Spinal cord (tissue), 10 donors: ENCODE measurements around the gene PTDSS2. TPM values are rescaled to one million over a fixed set of nuclear protein-coding genes. Genes with fewer than 3 reads are reported as not detected.

Experiments used
- DNase-seq, 6 donors: peaks; one replicate each; pipeline versions ENCODE4 v3.0.0 to v3.0.0-alpha.2; 2013 to 2015; ENCODE audit warnings: low spot score in 6 of 6, low read depth in 4 of 6
- H3K27ac ChIP-seq: one replicate; pipeline ENCODE4 v1.5.1; 2013; ENCODE audit warnings: low read depth, low read length, control low read depth
- H3K27me3 ChIP-seq: one replicate; pipeline ENCODE4 v1.6.1; 2013; ENCODE audit warnings: low read length; ENCODE audit not compliant: control insufficient read depth, insufficient read depth
- H3K36me3 ChIP-seq: one replicate; pipeline ENCODE4 v1.6.1; 2013; ENCODE audit warnings: low read length; ENCODE audit not compliant: control insufficient read depth, insufficient read depth
- H3K4me1 ChIP-seq: one replicate; pipeline ENCODE4 v1.6.1; 2013; ENCODE audit warnings: low read length; ENCODE audit not compliant: control insufficient read depth, insufficient read depth
- H3K4me3 ChIP-seq: one replicate; pipeline ENCODE4 v1.5.1; 2013; ENCODE audit warnings: low read depth, low read length, control low read depth
- H3K9me3 ChIP-seq: one replicate; pipeline ENCODE4 v1.6.1; 2013; ENCODE audit warnings: low read length; ENCODE audit not compliant: control insufficient read depth, insufficient read depth
- WGBS: methylation state at CpG from one replicate; pipeline ENCODE4 v1.1.5; 2013; ENCODE audit warnings: missing lambda C conversion rate; ENCODE audit not compliant: insufficient coverage; 5-methylcytosine and 5-hydroxymethylcytosine counted together
- polyA plus RNA-seq, 2 donors: library from polyadenylated mRNA; unstranded; fragments of 120-200 nt; gene quantifications; one replicate each; pipeline ENCODE4 v1.2.1, GENCODE V29; 2013; ENCODE audit not compliant: insufficient read length in 2 of 2
- small RNA-seq: library from RNA; depleted of rRNA; stranded (forward); fragments of <200 nt; gene quantifications from one replicate; pipeline ENCODE3, GENCODE V24; 2014; ENCODE audit warnings: low replicate concordance
- total RNA-seq, 2 donors: library from RNA; depleted of rRNA in 1 of 2; stranded (reverse); fragments of 120-200 nt in 1 of 2; fragments of >200 nt in 1 of 2; gene quantifications; one replicate each; pipeline versions ENCODE4 v1.2.3 to v1.2.4, GENCODE V29; 2013 to 2014
- donor health status: healthy.

PTDSS2 gene
- total and polyA plus RNA-seq, 4 donors, result 17.9 to 62.7 (median 40.2) TPM

DNA sequence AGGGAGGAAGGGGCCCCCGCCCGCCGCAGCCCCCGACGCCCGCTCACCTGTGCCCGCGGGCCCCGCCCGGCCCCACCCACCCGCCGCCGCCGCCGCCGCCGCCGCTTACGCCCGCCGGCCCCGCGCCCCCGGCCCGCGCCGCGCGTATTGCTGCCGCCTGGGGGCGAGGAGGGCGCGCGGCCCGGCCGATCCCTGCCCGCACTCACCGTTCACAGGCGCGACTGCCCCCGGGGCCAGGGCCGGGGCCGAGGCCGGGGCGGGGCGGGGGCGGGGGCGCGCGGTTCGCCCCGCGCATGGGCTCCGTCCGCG, 85.1 kb downstream of the PTDSS2 start:
- under 1% methylated on average over 56 of the region's 56 CpGs for WGBS
- H3K9me3 ChIP-seq, result no peaks in the 10 kb centered on the region
- H3K4me3 ChIP-seq, result peak overlapping the region; percentile 71
- peaks cover 49% of the 10 kb centered on the region for H3K36me3 ChIP-seq
- peaks cover 48% of the 10 kb centered on the region for H3K4me1 ChIP-seq
- no peak overlapping the region for H3K27ac ChIP-seq
- no peak for DNase-seq
- peaks cover 22% of the 10 kb centered on the region for H3K27me3 ChIP-seq

- peak within 1 kb of the TSS; percentile 71 for H3K4me3 ChIP-seq
- peaks cover 52% of the 10 kb centered on the region for H3K36me3 ChIP-seq
- peak; percentile 78 to 99 (median 92) for DNase-seq
- H3K9me3 ChIP-seq, result no peaks in the 10 kb centered on the region
- H3K27ac ChIP-seq, result peak within 1 kb of the TSS; percentile 61
- H3K4me1 ChIP-seq, result peaks cover 48% of the 10 kb centered on the region
- H3K27me3 ChIP-seq, result peaks cover 22% of the 10 kb centered on the region
- WGBS, result under 1% methylated on average over 97 of the region's 97 CpGs
Observed at GRCh38 chr11:535519-536454, 85.7 kb downstream of the PTDSS2 start, which contains the start of gene HRAS. Gene HRAS (minus strand): TSS chr11:535576.

- peak; percentile 19 to 93 (median 61) for DNase-seq
- Histone ChIP-seq H3K27me3 (peaks cover 22% of the 10 kb centered on the region), H3K4me3 (peak within 1 kb of the TSS; percentile 52), H3K9me3 (no peaks in the 10 kb centered on the region), H3K36me3 (peaks cover 51% of the 10 kb centered on the region), H3K27ac (no peak within 1 kb of the TSS), H3K4me1 (peaks cover 48% of the 10 kb centered on the region)
- WGBS, result 1% methylated on average over 93 of the region's 93 CpGs
Observed at GRCh38 chr11:536841-537621, 87.0 kb downstream of the PTDSS2 start, which contains the start of gene LRRC56. Gene LRRC56 (plus strand): TSS chr11:537527. CDS start chr11:540685, 3,158 bp downstream.

- DNase-seq, result no peak
- no peak overlapping the region for H3K27ac ChIP-seq
- peaks cover 48% of the 10 kb centered on the region for H3K4me1 ChIP-seq
- peaks cover 44% of the 10 kb centered on the region for H3K36me3 ChIP-seq
- no peaks in the 10 kb centered on the region for H3K9me3 ChIP-seq
- WGBS, result 36% methylated on average over 18 of the region's 19 CpGs
- H3K27me3 ChIP-seq, result peaks cover 22% of the 10 kb centered on the region
- H3K4me3 ChIP-seq, result peak overlapping the region; percentile 43
Observed at GRCh38 chr11:537622-538430, 87.7 kb downstream of the PTDSS2 start.

DNA sequence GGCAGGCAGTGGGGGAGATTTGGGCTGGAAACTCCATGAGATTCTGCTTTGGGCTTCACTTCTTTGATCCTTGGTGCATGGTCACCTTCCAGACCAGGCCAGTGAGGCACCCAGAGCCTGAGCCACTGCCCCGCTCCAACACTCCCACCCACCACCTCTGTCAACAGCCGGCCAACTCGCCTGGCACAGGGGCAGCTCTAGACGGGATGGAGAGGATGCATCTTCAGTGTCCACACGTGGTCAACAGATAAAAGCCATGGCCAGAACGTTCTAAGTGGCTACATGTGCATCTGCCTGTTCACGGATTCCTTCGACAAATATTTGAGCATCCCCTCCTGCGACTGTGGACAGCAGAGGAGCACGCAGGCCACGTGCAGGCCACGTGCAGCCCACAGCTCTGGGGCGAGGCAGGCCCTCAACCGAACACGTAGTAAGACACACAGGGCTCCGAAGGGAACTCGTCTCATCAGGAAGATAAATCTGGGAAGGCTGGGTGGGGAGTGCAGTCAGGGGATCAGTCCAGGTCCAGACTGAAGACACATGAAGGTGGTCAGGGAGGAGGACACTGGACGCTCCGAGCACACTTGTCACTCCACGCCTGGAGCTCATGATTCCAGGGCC, 88.5 kb downstream of the PTDSS2 start:
- WGBS, result 89% methylated on average over 17 of the region's 20 CpGs
- Histone ChIP-seq H3K27me3 (peaks cover 22% of the 10 kb centered on the region), H3K27ac (no peak overlapping the region), H3K9me3 (no peaks in the 10 kb centered on the region), H3K4me3 (no peak overlapping the region), H3K36me3 (peaks cover 37% of the 10 kb centered on the region), H3K4me1 (peaks cover 41% of the 10 kb centered on the region)
- DNase-seq, result no peak

DNA sequence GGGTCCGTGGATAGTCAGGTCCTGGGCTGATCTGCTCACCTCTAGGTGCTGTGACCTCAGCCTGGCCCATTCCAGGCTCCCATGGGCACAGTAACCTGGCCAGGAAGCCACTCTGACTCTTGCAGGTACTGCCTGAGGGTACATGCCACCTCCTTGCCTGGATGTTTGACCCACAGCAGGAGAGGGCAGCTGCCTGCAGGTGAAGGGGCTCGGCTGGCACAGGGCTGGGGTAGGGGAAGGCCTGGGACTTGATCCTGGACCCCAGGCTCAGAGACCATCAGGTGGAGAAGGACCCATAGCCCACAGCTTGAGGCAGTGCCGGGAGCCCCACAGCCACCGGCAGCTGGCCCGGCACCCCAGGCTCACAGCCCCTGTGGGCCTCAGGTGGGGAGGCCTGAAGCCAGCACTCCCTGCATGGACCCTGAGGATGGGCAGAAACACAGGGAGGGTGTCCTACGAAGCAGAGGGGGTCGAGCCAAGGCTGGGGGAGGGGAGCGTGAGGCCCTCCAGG, 89.9 kb downstream of the PTDSS2 start:
- Histone ChIP-seq H3K4me3 (no peak overlapping the region), H3K4me1 (peaks cover 29% of the 10 kb centered on the region), H3K27ac (no peak overlapping the region), H3K9me3 (no peaks in the 10 kb centered on the region), H3K27me3 (peaks cover 22% of the 10 kb centered on the region), H3K36me3 (peaks cover 40% of the 10 kb centered on the region)
- DNase-seq, result no peak
- 84% methylated on average over 8 of the region's 8 CpGs for WGBS

Small RNA genes within 50 kb of the gene (small RNA-seq; reads per million reads assigned to genes)
- gene RN7SL838P, result 0.06 reads per million

Other genes with a start within 250 kb of the PTDSS2 start
- 10 to 100 TPM; 11.2 to 16.1 TPM for gene BET1L, start 242.9 kb upstream of the PTDSS2 start, total RNA-seq
- gene BET1L, start 242.9 kb upstream of the PTDSS2 start, polyA plus RNA-seq, result 10 to 100 TPM; 26.3 to 31.2 TPM
- 100 to 1,000 TPM in 1 of 2 donors, 10 to 100 TPM in 1; 93.1 to 118 TPM for gene RIC8A, start 242.6 kb upstream of the PTDSS2 start, total RNA-seq
- gene RIC8A, start 242.6 kb upstream of the PTDSS2 start, polyA plus RNA-seq, result 100 to 1,000 TPM in 1 of 2 donors, 10 to 100 TPM in 1; 96.4 to 105 TPM
- gene SIRT3, start 213.9 kb upstream of the PTDSS2 start, total RNA-seq, result 10 to 100 TPM; 15.3 to 24.1 TPM
- gene SIRT3, start 213.9 kb upstream of the PTDSS2 start, polyA plus RNA-seq, result 10 to 100 TPM; 44.9 to 58.0 TPM
- 10 to 100 TPM; 93.5 to 95.0 TPM for gene PSMD13, start 213.3 kb upstream of the PTDSS2 start, total RNA-seq
- 100 to 1,000 TPM; 134 to 160 TPM for gene PSMD13, start 213.3 kb upstream of the PTDSS2 start, polyA plus RNA-seq
- not detected for gene NLRP6, start 171.9 kb upstream of the PTDSS2 start, total RNA-seq
- not detected for gene NLRP6, start 171.9 kb upstream of the PTDSS2 start, polyA plus RNA-seq
- 10 to 100 TPM in 1 of 2 donors, 1 to 10 TPM in 1; 3.9 to 15.9 TPM for gene PGGHG, start 161.2 kb upstream of the PTDSS2 start, total RNA-seq
- gene PGGHG, start 161.2 kb upstream of the PTDSS2 start, polyA plus RNA-seq, result 1 to 10 TPM; 5.9 to 6.5 TPM
- not detected for gene IFITM5, start 150.8 kb upstream of the PTDSS2 start, total RNA-seq
- gene IFITM5, start 150.8 kb upstream of the PTDSS2 start, polyA plus RNA-seq, result under 1 TPM in 1 of 2 donors, not detected in 1; 0.29 TPM
- 100 to 1,000 TPM in 1 of 2 donors, 10 to 100 TPM in 1; 26.3 to 132 TPM for gene IFITM2, start 142.5 kb upstream of the PTDSS2 start, total RNA-seq
- 10 to 100 TPM; 58.4 to 59.4 TPM for gene IFITM2, start 142.5 kb upstream of the PTDSS2 start, polyA plus RNA-seq
- gene IFITM1, start 136.2 kb upstream of the PTDSS2 start, total RNA-seq, result 100 to 1,000 TPM in 1 of 2 donors, 10 to 100 TPM in 1; 23.1 to 125 TPM
- gene IFITM1, start 136.2 kb upstream of the PTDSS2 start, polyA plus RNA-seq, result 10 to 100 TPM; 18.0 to 29.2 TPM
- 100 to 1,000 TPM in 1 of 2 donors, 10 to 100 TPM in 1; 26.2 to 217 TPM for gene IFITM3, start 129.4 kb upstream of the PTDSS2 start, total RNA-seq
- 100 to 1,000 TPM; 121 to 179 TPM for gene IFITM3, start 129.4 kb upstream of the PTDSS2 start, polyA plus RNA-seq
- 10 to 100 TPM; 27.0 to 67.1 TPM for gene B4GALNT4, start 80.8 kb upstream of the PTDSS2 start, total RNA-seq
- gene B4GALNT4, start 80.8 kb upstream of the PTDSS2 start, polyA plus RNA-seq, result 100 to 1,000 TPM; 182 to 192 TPM
- gene PKP3, start 56.1 kb upstream of the PTDSS2 start, total RNA-seq, result under 1 TPM; 0.61 to 0.69 TPM
- 1 to 10 TPM in 1 of 2 donors, under 1 TPM in 1; 0.77 to 1.3 TPM for gene PKP3, start 56.1 kb upstream of the PTDSS2 start, polyA plus RNA-seq
- gene SIGIRR, start 35.3 kb upstream of the PTDSS2 start, total RNA-seq, result 10 to 100 TPM; 10.6 to 42.5 TPM
- 10 to 100 TPM; 41.2 to 56.4 TPM for gene SIGIRR, start 35.3 kb upstream of the PTDSS2 start, polyA plus RNA-seq
- under 1 TPM in 1 of 2 donors, not detected in 1; 0.22 TPM for gene ANO9, start 8.3 kb upstream of the PTDSS2 start, total RNA-seq
- gene ANO9, start 8.3 kb upstream of the PTDSS2 start, polyA plus RNA-seq, result under 1 TPM; 0.10 to 0.53 TPM
- gene RNH1, start 57.0 kb downstream of the PTDSS2 start, total RNA-seq, result 100 to 1,000 TPM in 1 of 2 donors, 10 to 100 TPM in 1; 62.8 to 119 TPM
- gene RNH1, start 57.0 kb downstream of the PTDSS2 start, polyA plus RNA-seq, result 100 to 1,000 TPM in 1 of 2 donors, 10 to 100 TPM in 1; 77.4 to 112 TPM
- 10 to 100 TPM; 31.7 to 66.3 TPM for gene HRAS, start 85.3 kb downstream of the PTDSS2 start, total RNA-seq
- gene HRAS, start 85.3 kb downstream of the PTDSS2 start, polyA plus RNA-seq, result 100 to 1,000 TPM; 132 to 147 TPM
- 1 to 10 TPM; 1.8 to 2.9 TPM for gene LRRC56, start 87.2 kb downstream of the PTDSS2 start, total RNA-seq
- 1 to 10 TPM; 6.4 to 8.0 TPM for gene LRRC56, start 87.2 kb downstream of the PTDSS2 start, polyA plus RNA-seq
- 1 to 10 TPM in 1 of 2 donors, under 1 TPM in 1; 0.79 to 1.4 TPM for gene LMNTD2, start 110.5 kb downstream of the PTDSS2 start, total RNA-seq
- gene LMNTD2, start 110.5 kb downstream of the PTDSS2 start, polyA plus RNA-seq, result 1 to 10 TPM; 5.2 to 7.6 TPM
- gene RASSF7, start 110.7 kb downstream of the PTDSS2 start, total RNA-seq, result 10 to 100 TPM in 1 of 2 donors, 1 to 10 TPM in 1; 9.2 to 18.3 TPM
- 10 to 100 TPM; 25.9 to 36.8 TPM for gene RASSF7, start 110.7 kb downstream of the PTDSS2 start, polyA plus RNA-seq
- 10 to 100 TPM; 14.7 to 20.9 TPM for gene PHRF1, start 126.2 kb downstream of the PTDSS2 start, total RNA-seq
- 10 to 100 TPM; 25.8 to 28.4 TPM for gene PHRF1, start 126.2 kb downstream of the PTDSS2 start, polyA plus RNA-seq
- 10 to 100 TPM in 1 of 2 donors, 1 to 10 TPM in 1; 3.9 to 16.8 TPM for gene IRF7, start 165.7 kb downstream of the PTDSS2 start, total RNA-seq
- gene IRF7, start 165.7 kb downstream of the PTDSS2 start, polyA plus RNA-seq, result 10 to 100 TPM; 10.4 to 17.1 TPM
- gene CDHR5, start 174.7 kb downstream of the PTDSS2 start, total RNA-seq, result 1 to 10 TPM in 1 of 2 donors, not detected in 1; 2.5 TPM
- gene CDHR5, start 174.7 kb downstream of the PTDSS2 start, polyA plus RNA-seq, result 1 to 10 TPM in 1 of 2 donors, under 1 TPM in 1; 0.71 to 1.5 TPM
- gene SCT, start 176.9 kb downstream of the PTDSS2 start, total RNA-seq, result under 1 TPM in 1 of 2 donors, not detected in 1; 0.88 TPM
- 1 to 10 TPM in 1 of 2 donors, not detected in 1; 1.4 TPM for gene SCT, start 176.9 kb downstream of the PTDSS2 start, polyA plus RNA-seq
- under 1 TPM in 1 of 2 donors, not detected in 1; 0.72 TPM for gene DRD4, start 187.0 kb downstream of the PTDSS2 start, total RNA-seq
- 1 to 10 TPM; 5.4 to 5.6 TPM for gene DRD4, start 187.0 kb downstream of the PTDSS2 start, polyA plus RNA-seq
- 10 to 100 TPM; 45.3 to 77.8 TPM for gene DEAF1, start 244.9 kb downstream of the PTDSS2 start, total RNA-seq
- gene DEAF1, start 244.9 kb downstream of the PTDSS2 start, polyA plus RNA-seq, result 100 to 1,000 TPM; 230 to 242 TPM
- 10 to 100 TPM; 10.0 to 20.1 TPM for gene TMEM80, start 245.5 kb downstream of the PTDSS2 start, total RNA-seq
- gene TMEM80, start 245.5 kb downstream of the PTDSS2 start, polyA plus RNA-seq, result 10 to 100 TPM; 25.8 to 38.9 TPM